Liver (tissue), 3 donors: Measurements from ENCODE around the gene CALML5.

Experiments used
- CTCF ChIP-seq: fragments of 150-350 bp; IDR thresholded peaks from 2 replicates; pipeline ENCODE4 v1.5.1; 2017; ENCODE audit warnings: improper control_type of control experiment, low read depth, low read length; ENCODE audit not compliant: missing input control
- EGR1 ChIP-seq, 2 donors: IDR thresholded peaks; 2 replicates each; pipeline ENCODE4 v1.6.1; 2016 to 2018; ENCODE audit warnings: antibody characterized with exemption in 2 of 2, low read depth in 2 of 2
- FOXA1 ChIP-seq: IDR thresholded peaks from 2 replicates; pipeline ENCODE4 v1.6.1; 2016; ENCODE audit warnings: antibody characterized with exemption
- FOXA2 ChIP-seq: IDR thresholded peaks from 2 replicates; pipeline ENCODE4 v1.6.1; 2016; ENCODE audit warnings: antibody characterized with exemption
- RAD21 ChIP-seq, 2 donors: IDR thresholded peaks; 2 replicates each; pipeline ENCODE4 v1.6.1; 2016; ENCODE audit warnings: antibody characterized with exemption in 2 of 2, mild to moderate bottlenecking in 2 of 2
- REST ChIP-seq: IDR thresholded peaks from 2 replicates; pipeline ENCODE4 v1.6.1; 2016; ENCODE audit warnings: antibody characterized with exemption, mild to moderate bottlenecking
- RXRA ChIP-seq, 2 donors: IDR thresholded peaks; 2 replicates each; pipeline ENCODE4 v1.6.1; 2017 to 2018; ENCODE audit warnings: antibody characterized with exemption in 2 of 2, mild to moderate bottlenecking in 1 of 2
- SP1 ChIP-seq: IDR thresholded peaks from 2 replicates; pipeline ENCODE4 v1.6.1; 2018; ENCODE audit warnings: antibody characterized with exemption, mild to moderate bottlenecking
- TAF1 ChIP-seq: conservative IDR thresholded peaks from 2 replicates; pipeline ENCODE4 v1.6.1; 2016; ENCODE audit warnings: antibody characterized with exemption, mild to moderate bottlenecking
- YY1 ChIP-seq: IDR thresholded peaks from 2 replicates; pipeline ENCODE4 v1.6.1; 2016; ENCODE audit warnings: antibody characterized with exemption, mild to moderate bottlenecking
- donor health status: healthy.
- donor health status: healthy.

- no peak for TF ChIP-seq CTCF
- TF ChIP-seq SP1 = peak; percentile 13
- no peak for TF ChIP-seq TAF1
- no peak for TF ChIP-seq REST
- TF ChIP-seq FOXA1 = no peak
- no peak for TF ChIP-seq FOXA2
- TF ChIP-seq RAD21 (IDR thresholded peaks at IDR 0.05) = peak; percentile 24 to 44
- no peak for TF ChIP-seq YY1
- peak in 1 of 2 donors; percentile 41 for TF ChIP-seq RXRA (IDR thresholded peaks at IDR 0.05)
- no peak for TF ChIP-seq EGR1 (IDR thresholded peaks at IDR 0.05; ENCODE audit: low read depth in 2 of 2)
Measured at GRCh38 chr10:5518143-5518542, 18.8 kb upstream of the CALML5 start.
